ENCODE results near the gene RNF183.

Gene RNF183

DNA sequence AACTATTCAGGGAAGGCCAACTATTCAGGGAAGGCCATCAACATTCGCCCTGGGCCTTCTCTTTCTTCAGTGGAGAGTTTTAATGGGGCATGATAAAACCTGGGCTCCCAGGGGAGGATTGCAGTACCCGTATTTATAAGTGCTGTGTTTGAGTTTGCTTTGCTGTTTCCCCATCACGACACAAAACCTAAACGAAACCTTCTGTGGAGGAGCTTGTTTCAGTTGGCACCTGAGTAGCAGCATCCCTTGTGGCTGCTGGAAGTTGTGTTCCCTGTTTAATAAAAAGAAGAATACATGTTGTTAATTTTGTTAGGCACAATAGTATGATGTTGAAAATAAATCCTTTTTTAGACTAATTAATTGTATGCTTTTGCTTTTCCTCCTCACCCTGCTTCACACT, 28.6 kb upstream of the RNF183 start:
- Histone ChIP-seq H3K9ac (ENCODE audit: low read length) (no peak overlapping the region), H3K9me3 (replicated peaks; ENCODE audit: insufficient read depth, low read length) (no peaks in the 10 kb centered on the region), H3K27me3 (replicated peaks; ENCODE audit: insufficient read depth, low read length) (no peaks in the 10 kb centered on the region), H3F3A (ENCODE audit: insufficient read depth, low read length) (peaks cover 9% of the 10 kb centered on the region), H3K4me3 (ENCODE audit: low read length) (no peak overlapping the region), H3K9me2 (replicated peaks; ENCODE audit: insufficient read depth, low read length) (no peaks in the 10 kb centered on the region), H2AFZ (ENCODE audit: low read length) (no peak overlapping the region), H3K79me2 (ENCODE audit: low read length) (no peaks in the 10 kb centered on the region), H4K20me1 (ENCODE audit: insufficient read depth, low read length) (no peaks in the 10 kb centered on the region), H3K27ac (ENCODE audit: low read length) (peak overlapping the region; percentile 11; the same call in 1 of the 2 replicates), H3K4me2 (ENCODE audit: low read depth, low read length) (peak overlapping the region; percentile 20; the same call in 1 of the 2 replicates), H3K36me3 (replicated peaks; ENCODE audit: insufficient read depth, low read length) (no peaks in the 10 kb centered on the region), H3K4me1 (ENCODE audit: low read length) (peaks cover 19% of the 10 kb centered on the region)
- peak; percentile 64 for DNase-seq
- TF ChIP-seq CTCF (IDR thresholded peaks at IDR 0.05; ENCODE audit: low read length) (peak; percentile 25), EZH2 (optimal IDR thresholded peaks at IDR 0.05; ENCODE audit: low read depth, low read length) (no peak), EZH2phosphoT487 (IDR thresholded peaks at IDR 0.05; ENCODE audit: low read length) (no peak)

DNA sequence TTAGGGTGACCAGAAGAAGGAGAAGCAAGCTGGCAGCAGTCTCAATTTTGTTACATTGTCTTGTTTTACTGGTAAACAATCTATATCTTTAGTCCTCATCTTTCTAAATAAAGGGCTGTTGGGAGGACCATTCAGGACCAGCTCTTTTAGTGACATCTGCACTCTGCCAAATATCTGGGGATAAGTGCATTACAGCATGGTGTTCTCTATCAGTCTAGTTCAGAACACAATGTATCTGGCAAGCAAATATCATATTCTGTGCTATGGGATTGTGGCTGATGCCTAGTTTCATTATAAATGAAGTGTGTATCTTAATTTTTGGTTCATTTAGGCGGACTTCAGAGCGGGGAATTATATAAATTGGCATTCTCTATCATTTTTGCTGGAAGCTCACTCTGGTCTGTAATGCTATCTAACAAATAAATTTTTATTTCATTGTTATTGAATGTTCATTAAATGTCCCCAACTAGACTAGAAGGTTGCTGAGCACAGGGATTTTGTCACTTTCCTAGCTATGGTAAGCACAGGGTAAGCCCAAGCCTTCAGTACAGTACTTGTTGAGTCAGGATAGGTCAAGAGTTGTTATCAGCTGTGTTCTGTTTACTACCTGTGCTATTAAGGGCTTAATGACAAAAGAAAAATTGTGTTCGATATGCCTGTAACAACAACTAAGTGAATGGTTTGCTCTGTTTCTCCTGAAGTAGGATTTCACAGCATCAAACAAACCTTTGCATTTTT, 25.0 kb upstream of the RNF183 start:
- H3K4me3 ChIP-seq (ENCODE audit: low read length) = no peak overlapping the region
- H3F3A ChIP-seq (ENCODE audit: insufficient read depth, low read length) = peaks cover 9% of the 10 kb centered on the region
- TF ChIP-seq CTCF (IDR thresholded peaks at IDR 0.05; ENCODE audit: low read length) = no peak
- no peak for TF ChIP-seq EZH2 (optimal IDR thresholded peaks at IDR 0.05; ENCODE audit: low read depth, low read length)
- TF ChIP-seq EZH2phosphoT487 (IDR thresholded peaks at IDR 0.05; ENCODE audit: low read length) = no peak
- no peaks in the 10 kb centered on the region for H3K9me2 ChIP-seq (replicated peaks; ENCODE audit: insufficient read depth, low read length)
- H3K9me3 ChIP-seq (replicated peaks; ENCODE audit: insufficient read depth, low read length) = no peaks in the 10 kb centered on the region
- no peaks in the 10 kb centered on the region for H4K20me1 ChIP-seq (ENCODE audit: insufficient read depth, low read length)
- no peaks in the 10 kb centered on the region for H3K79me2 ChIP-seq (ENCODE audit: low read length)
- DNase-seq = no peak
- H3K9ac ChIP-seq (ENCODE audit: low read length) = no peak overlapping the region
- H2AFZ ChIP-seq (ENCODE audit: low read length) = no peak overlapping the region
- H3K4me1 ChIP-seq (ENCODE audit: low read length) = peaks cover 19% of the 10 kb centered on the region
- H3K27ac ChIP-seq (ENCODE audit: low read length) = no peak overlapping the region
- no peaks in the 10 kb centered on the region for H3K27me3 ChIP-seq (replicated peaks; ENCODE audit: insufficient read depth, low read length)
- H3K4me2 ChIP-seq (ENCODE audit: low read depth, low read length) = no peak overlapping the region
- H3K36me3 ChIP-seq (replicated peaks; ENCODE audit: insufficient read depth, low read length) = no peaks in the 10 kb centered on the region

GRCh38 chr9:113326230-113326629, 23.1 kb upstream of the RNF183 start:
- no peak overlapping the region for H2AFZ ChIP-seq (ENCODE audit: low read length)
- no peaks in the 10 kb centered on the region for H3K9me3 ChIP-seq (replicated peaks; ENCODE audit: insufficient read depth, low read length)
- no peaks in the 10 kb centered on the region for H3K27me3 ChIP-seq (replicated peaks; ENCODE audit: insufficient read depth, low read length)
- no peak for TF ChIP-seq CTCF (IDR thresholded peaks at IDR 0.05; ENCODE audit: low read length)
- TF ChIP-seq EZH2 (optimal IDR thresholded peaks at IDR 0.05; ENCODE audit: low read depth, low read length) = no peak
- no peak for TF ChIP-seq EZH2phosphoT487 (IDR thresholded peaks at IDR 0.05; ENCODE audit: low read length)
- no peak overlapping the region for H3K4me3 ChIP-seq (ENCODE audit: low read length)
- H4K20me1 ChIP-seq (ENCODE audit: insufficient read depth, low read length) = no peaks in the 10 kb centered on the region
- H3K9me2 ChIP-seq (replicated peaks; ENCODE audit: insufficient read depth, low read length) = no peaks in the 10 kb centered on the region
- no peak overlapping the region for H3K4me2 ChIP-seq (ENCODE audit: low read depth, low read length)
- no peak overlapping the region for H3K9ac ChIP-seq (ENCODE audit: low read length)
- no peak overlapping the region for H3K27ac ChIP-seq (ENCODE audit: low read length)
- no peak for DNase-seq
- peaks cover 8% of the 10 kb centered on the region for H3K4me1 ChIP-seq (ENCODE audit: low read length)
- H3K79me2 ChIP-seq (ENCODE audit: low read length) = no peaks in the 10 kb centered on the region
- no peaks in the 10 kb centered on the region for H3F3A ChIP-seq (ENCODE audit: insufficient read depth, low read length)
- no peaks in the 10 kb centered on the region for H3K36me3 ChIP-seq (replicated peaks; ENCODE audit: insufficient read depth, low read length)
